GM13976 (cell line): ENCODE results near the gene SLC35F4.

Source experiments
- DNase-seq: peaks from one replicate; pipeline ENCODE4 v3.0.0; 2012; ENCODE audit warnings: low spot score
- CTCF ChIP-seq: IDR thresholded peaks from 2 replicates; pipeline ENCODE4 v1.5.1; 2012; ENCODE audit warnings: borderline replicate concordance, mild to moderate bottlenecking; ENCODE audit not compliant: insufficient read depth; ENCODE audit errors: extremely low read depth, missing control alignments, control extremely low read depth
- in situ Hi-C: fragments of 300-500 bp; cut with MboI; formaldehyde crosslinking; loops from one replicate; pipeline ENCODE4 v1.12.0; 2022; ENCODE audit warnings: low sequenced_read_pairs, mixed read lengths, inconsistent platforms; ENCODE audit not compliant: unreplicated experiment

Gene SLC35F4

DNA sequence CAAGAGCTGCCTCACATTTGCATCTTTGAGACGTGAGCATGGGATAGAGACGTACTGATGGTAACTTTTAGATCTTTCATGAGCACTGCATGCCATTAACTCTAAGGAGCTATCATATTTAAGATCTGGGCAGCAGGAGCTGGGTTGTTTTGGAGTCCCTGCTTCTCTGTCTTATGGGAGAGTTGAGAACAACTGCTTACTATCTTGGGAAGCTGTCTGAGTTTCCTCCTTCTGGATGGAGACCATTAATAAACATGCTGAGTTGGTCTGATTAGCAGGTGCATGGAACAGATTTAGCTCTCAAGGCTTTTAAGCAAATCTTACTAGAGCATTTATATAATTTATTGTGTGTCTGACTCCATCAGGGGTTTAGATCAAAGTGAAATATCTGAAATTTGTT lies 252.9 kb downstream of the SLC35F4 start:
- TF ChIP-seq CTCF: no peak
- no peak for DNase-seq
- in situ Hi-C loops: no loop called here

DNA sequence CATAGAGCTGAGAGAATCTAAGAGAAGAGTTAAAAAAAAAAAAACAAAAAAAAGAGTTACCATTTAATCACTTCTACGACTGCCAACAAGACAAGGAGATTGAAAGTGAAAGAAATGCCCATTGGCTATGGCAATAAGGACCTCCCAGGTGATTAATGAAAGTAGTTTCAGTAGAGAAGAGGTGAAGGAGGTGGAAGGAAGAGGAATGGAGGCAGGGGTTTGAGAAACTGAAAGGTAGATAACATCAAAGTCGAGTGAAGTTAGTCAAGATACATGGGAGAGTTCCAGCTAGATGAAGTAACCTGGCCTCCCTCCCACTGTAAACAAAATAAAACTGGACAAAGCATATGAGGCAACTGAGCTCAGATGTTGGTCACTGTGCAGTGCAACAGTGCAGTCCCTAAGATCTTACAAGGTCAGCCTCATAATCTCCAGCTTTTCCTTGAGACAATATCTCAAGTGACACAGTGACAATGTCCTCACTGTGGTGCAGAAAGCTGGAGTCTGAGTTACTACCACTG lies 254.3 kb downstream of the SLC35F4 start:
- in situ Hi-C loops: no loop called here
- no peak for TF ChIP-seq CTCF
- DNase-seq: no peak

DNA sequence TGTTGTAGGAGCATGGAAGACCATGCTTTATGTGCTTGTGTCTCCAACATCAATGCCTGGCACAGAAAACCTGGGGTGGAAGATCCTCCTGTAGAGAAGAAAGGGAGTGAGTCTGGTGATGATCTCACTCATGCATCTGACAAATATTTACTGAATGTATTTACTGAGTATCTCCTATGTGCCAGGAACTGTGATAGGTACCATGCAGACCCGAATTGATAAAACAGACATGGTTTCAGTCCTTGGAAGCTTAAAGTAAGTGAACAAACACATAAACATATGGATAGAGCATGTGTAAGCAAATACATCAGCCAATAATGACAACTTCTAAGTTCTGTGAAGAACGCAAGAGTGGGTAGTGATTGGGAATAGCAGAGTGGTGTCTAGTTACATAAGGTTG lies 255.3 kb downstream of the SLC35F4 start:
- no peak for DNase-seq
- TF ChIP-seq CTCF: no peak
- in situ Hi-C loops: no loop called here

- in situ Hi-C loops: no loop called here
- DNase-seq: no peak
- TF ChIP-seq CTCF: no peak
These were observed 256.5 kb downstream of the SLC35F4 start for GRCh38 chr14:57609192-57610075.

DNA sequence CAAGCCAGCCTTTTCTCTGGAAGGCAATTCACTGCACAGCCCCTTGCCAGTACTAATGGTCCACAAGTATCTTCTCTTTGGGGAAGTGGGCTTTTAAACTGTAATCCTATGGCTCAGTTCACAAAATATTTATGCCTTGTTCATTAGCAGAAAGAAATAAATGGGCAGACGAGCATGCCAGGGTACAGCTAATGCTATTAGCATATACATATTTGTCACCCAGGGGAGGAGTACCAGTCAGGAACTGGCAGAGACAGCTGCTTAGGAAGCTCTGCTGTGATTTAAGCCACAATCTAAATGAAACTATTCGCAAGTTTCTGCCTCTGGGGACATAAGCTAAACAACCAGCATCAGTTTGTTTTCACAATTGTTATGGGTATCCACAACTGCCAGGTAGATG lies 258.8 kb downstream of the SLC35F4 start:
- no peak for TF ChIP-seq CTCF
- DNase-seq: no peak
- in situ Hi-C loops: no loop called here

GRCh38 chr14:57583396-57583795 lies 282.5 kb downstream of the SLC35F4 start:
- in situ Hi-C loops: no loop called here
- TF ChIP-seq CTCF: no peak
- DNase-seq: no peak
